IMR-90 (cell line): ENCODE data around the gene NFATC1. TPM values are rescaled to one million over a fixed set of nuclear protein-coding genes. Genes with fewer than 3 reads are reported as not detected.

Experiments
- ATAC-seq: fragments of 200-7000 bp; cut with Tn5 transposase; 2 replicates; pipeline ENCODE4 v1.9.1; 2020; ENCODE audit warnings: low read depth, mild to moderate bottlenecking, moderate library complexity
- BruUV-seq: library from RNA; stranded (reverse); fragments of 400-500 nt; replicated peaks from 2 replicates; lab custom pipeline; 2021; lab: Mats Ljungman, UMichigan
- CTCF ChIA-PET: fragments of 300-600 bp; formaldehyde crosslinking; extraction: SDS; loops from one replicate; lab custom pipeline; 2021; ENCODE audit warnings: antibody characterized with exemption; lab: Yijun Ruan, JAX
- POLR2A ChIA-PET: fragments of 300-600 bp; sonication (Branson Sonifier 250); formaldehyde crosslinking; loops from one replicate; lab custom pipeline; 2022; ENCODE audit warnings: antibody characterized with exemption; ENCODE audit not compliant: unreplicated experiment; lab: Charles Lee
- DNase-seq: peaks from one replicate; pipeline ENCODE4 v3.0.0; 2013
- H2AFZ ChIP-seq: replicated peaks from 2 replicates; pipeline ENCODE3; 2013; ENCODE audit warnings: low read length, mild to moderate bottlenecking; ENCODE audit not compliant: poor library complexity
- H2AK5ac ChIP-seq: 2 replicates; pipeline ENCODE4 v1.6.1; 2013; ENCODE audit warnings: low read depth, low read length, inconsistent platforms
- H2AK9ac ChIP-seq: replicated peaks from 2 replicates; pipeline ENCODE3; 2013; ENCODE audit warnings: mild to moderate bottlenecking, low read depth, low read length, moderate library complexity; ENCODE audit not compliant: poor library complexity
- H2BK120ac ChIP-seq: 2 replicates; pipeline ENCODE4 v1.6.1; 2013; ENCODE audit warnings: low read depth, low read length, inconsistent platforms
- H2BK15ac ChIP-seq: 3 replicates; pipeline ENCODE4 v1.6.1; 2013; ENCODE audit warnings: low read depth, low read length, inconsistent platforms
- H2BK20ac ChIP-seq: 2 replicates; pipeline ENCODE4 v1.6.1; 2013; ENCODE audit warnings: low read depth, mild to moderate bottlenecking, inconsistent platforms, low read length, moderate library complexity
- H2BK5ac ChIP-seq: 2 replicates; pipeline ENCODE4 v1.6.1; 2013; ENCODE audit warnings: mild to moderate bottlenecking, low read depth, low read length, inconsistent platforms; ENCODE audit not compliant: poor library complexity, severe bottlenecking
- H3K14ac ChIP-seq: replicated peaks from 2 replicates; pipeline ENCODE4 v1.6.1; 2013; ENCODE audit warnings: low read depth, low read length, inconsistent platforms
- H3K18ac ChIP-seq: 2 replicates; pipeline ENCODE4 v1.6.1; 2013; ENCODE audit warnings: low read depth, low read length, control low read depth
- H3K23ac ChIP-seq: 2 replicates; pipeline ENCODE4 v1.6.1; 2013; ENCODE audit warnings: low read depth, low read length, inconsistent platforms
- H3K27ac ChIP-seq: 2 replicates; pipeline ENCODE4 v1.5.1; 2013; ENCODE audit warnings: mild to moderate bottlenecking, control low read depth, low read length; ENCODE audit not compliant: insufficient read depth
- H3K27me3 ChIP-seq: 2 replicates; pipeline ENCODE4 v1.6.1; 2013; ENCODE audit warnings: low read length; ENCODE audit not compliant: control insufficient read depth, insufficient read depth
- H3K36me3 ChIP-seq: 2 replicates; pipeline ENCODE4 v1.6.1; 2013; ENCODE audit warnings: low read length, mixed read lengths; ENCODE audit not compliant: control insufficient read depth, insufficient read depth
- H3K4ac ChIP-seq: 2 replicates; pipeline ENCODE4 v1.6.1; 2013; ENCODE audit warnings: low read depth, low read length, inconsistent platforms
- H3K4me1 ChIP-seq: 2 replicates; pipeline ENCODE4 v1.6.1; 2013; ENCODE audit warnings: low read length, mixed read lengths; ENCODE audit not compliant: control insufficient read depth, insufficient read depth
- H3K4me2 ChIP-seq: 2 replicates; pipeline ENCODE4 v1.6.1; 2013; ENCODE audit warnings: low read depth, mild to moderate bottlenecking, control low read depth, low read length, moderate library complexity
- H3K4me3 ChIP-seq: 2 replicates; pipeline ENCODE4 v1.5.1; 2013; ENCODE audit warnings: low read depth, mild to moderate bottlenecking, control low read depth, low read length, moderate library complexity; ENCODE audit not compliant: insufficient read depth
- H3K56ac ChIP-seq: 2 replicates; pipeline ENCODE4 v1.6.1; 2013; ENCODE audit warnings: low read length, inconsistent platforms; ENCODE audit not compliant: insufficient read depth; ENCODE audit errors: extremely low read depth
- H3K79me1 ChIP-seq, 2 experiments: 2 replicates each; pipeline ENCODE4 v1.6.1; 2013; ENCODE audit warnings: low read length in 2 of 2, inconsistent platforms in 1 of 2, low read depth in 1 of 2
- H3K9ac ChIP-seq: 2 replicates; pipeline ENCODE4 v1.6.1; 2013; ENCODE audit warnings: low read depth, low read length, control low read depth
- H3K9me1 ChIP-seq: 2 replicates; pipeline ENCODE4 v1.6.1; 2013; ENCODE audit warnings: low read length, inconsistent platforms; ENCODE audit not compliant: insufficient read depth
- H3K9me3 ChIP-seq: 2 replicates; pipeline ENCODE4 v1.6.1; 2013; ENCODE audit warnings: low read length; ENCODE audit not compliant: control insufficient read depth, insufficient read depth
- H4K20me1 ChIP-seq: 2 replicates; pipeline ENCODE4 v1.6.1; 2013; ENCODE audit warnings: low read length, inconsistent platforms; ENCODE audit not compliant: insufficient read depth
- H4K5ac ChIP-seq: 2 replicates; pipeline ENCODE4 v1.6.1; 2013; ENCODE audit warnings: mild to moderate bottlenecking, low read depth, low read length, control low read depth
- H4K8ac ChIP-seq, 2 experiments: 2 replicates each; pipeline ENCODE4 v1.6.1; 2013; ENCODE audit warnings: low read depth in 2 of 2, low read length in 2 of 2, control low read depth in 1 of 2, inconsistent platforms in 1 of 2
- H4K91ac ChIP-seq: 2 replicates; pipeline ENCODE4 v1.6.1; 2013; ENCODE audit warnings: low read depth, low read length, inconsistent platforms; ENCODE audit not compliant: insufficient read depth
- CEBPB ChIP-seq: IDR thresholded peaks from 2 replicates; pipeline ENCODE4 v1.6.1; 2012; ENCODE audit warnings: low read depth, low read length, improper control_type of control experiment
- CHD1 ChIP-seq: IDR thresholded peaks from 2 replicates; pipeline ENCODE4 v1.6.1; 2012; ENCODE audit warnings: low read depth, low read length, improper control_type of control experiment
- CTCF ChIP-seq: conservative IDR thresholded peaks from 2 replicates; pipeline ENCODE4 v1.5.1; 2012; ENCODE audit warnings: mild to moderate bottlenecking, low read depth, low read length, improper control_type of control experiment
- FOS ChIP-seq: fragments of 150-350 bp; IDR thresholded peaks from 2 replicates; pipeline ENCODE4 v1.6.1; 2016; ENCODE audit warnings: low read depth, low read length
- MAZ ChIP-seq: IDR thresholded peaks from 2 replicates; pipeline ENCODE4 v1.6.1; 2012; ENCODE audit warnings: low read depth, mild to moderate bottlenecking, low read length, improper control_type of control experiment, moderate library complexity, borderline replicate concordance
- MXI1 ChIP-seq: IDR thresholded peaks from 2 replicates; pipeline ENCODE4 v1.6.1; 2012; ENCODE audit warnings: low read depth, mild to moderate bottlenecking, low read length, moderate library complexity, borderline replicate concordance
- RAD21 ChIP-seq: IDR thresholded peaks from 2 replicates; pipeline ENCODE4 v1.6.1; 2012; ENCODE audit warnings: low read length, improper control_type of control experiment
- RCOR1 ChIP-seq: IDR thresholded peaks from 2 replicates; pipeline ENCODE4 v1.6.1; 2012; ENCODE audit warnings: mild to moderate bottlenecking, low read length, improper control_type of control experiment; ENCODE audit not compliant: insufficient replicate concordance
- RFX5 ChIP-seq: IDR thresholded peaks from 2 replicates; pipeline ENCODE4 v1.8.0; 2012; ENCODE audit warnings: low read depth, mild to moderate bottlenecking, low read length, moderate library complexity
- WGBS, 2 experiments: methylation state at CpG; one replicate each; pipeline versions ENCODE4 v1.1.5 to v1.1.7; 2013; ENCODE audit warnings: missing lambda C conversion rate in 2 of 2; ENCODE audit not compliant: insufficient read length in 1 of 2; ENCODE audit errors: extremely low coverage in 2 of 2; 5-methylcytosine and 5-hydroxymethylcytosine counted together
- dilution Hi-C: fragments of 300-500 bp; cut with HindIII; formaldehyde crosslinking; loops from one replicate; pipeline ENCODE4 v1.14.3; 2018; ENCODE audit warnings: low sequenced_read_pairs; ENCODE audit not compliant: unreplicated experiment
- in situ Hi-C: fragments of 300-500 bp; cut with MboI; formaldehyde crosslinking; loops from 3 replicates; pipeline ENCODE4 v1.14.3; 2019; ENCODE audit warnings: low sequenced_read_pairs, inconsistent platforms, mixed read lengths
- intact Hi-C: fragments of 100-400 bp; cut with micrococcal nuclease; formaldehyde crosslinking; loops from 2 replicates; pipeline ENCODE4 v1.10.0; 2022
- polyA plus RNA-seq, 3 experiments: library from polyadenylated mRNA; depleted of rRNA; stranded (reverse); fragments of >200 nt; gene quantifications; 2 replicates each; pipeline ENCODE4 v1.2.3, GENCODE V29; 2012; ENCODE audit warnings: low replicate concordance in 1 of 3
- total RNA-seq: library from RNA; depleted of rRNA; stranded (reverse); fragments of >200 nt; gene quantifications from 2 replicates; pipeline ENCODE4 v1.2.3, GENCODE V29; 2012

NFATC1 gene
- total and polyA plus RNA-seq, 2 of the 4 experiments (the other 2 are of a cell fraction): 0.36 to 1.8 TPM

GRCh38 chr18:79556829-79557585 is 161.3 kb downstream of the NFATC1 start:
- Histone ChIP-seq H2BK5ac (no peak overlapping the region), H2BK15ac (no peak overlapping the region), H2BK120ac (no peak overlapping the region), H3K9ac (no peak overlapping the region), H4K8ac (no peak overlapping the region), H3K18ac (no peak overlapping the region), H3K4me2 (no peak overlapping the region), H3K9me3 (no peaks in the 10 kb centered on the region), H3K23ac (no peak overlapping the region), H3K79me1 (no peaks in the 10 kb centered on the region), H3K14ac (no peak overlapping the region), H4K91ac (no peak overlapping the region), H2AK9ac (no peak overlapping the region), H3K36me3 (no peaks in the 10 kb centered on the region), H4K20me1 (no peaks in the 10 kb centered on the region), H3K4me3 (no peak overlapping the region), H2BK20ac (no peak overlapping the region), H3K56ac (no peak overlapping the region), H3K9me1 (no peaks in the 10 kb centered on the region), H3K4ac (no peak overlapping the region), H3K27me3 (peaks cover 16% of the 10 kb centered on the region; the same call in 1 of the 2 replicates), H2AFZ (no peak overlapping the region), H3K27ac (no peak overlapping the region), H4K5ac (no peak overlapping the region), H2AK5ac (no peak overlapping the region), H3K4me1 (no peaks in the 10 kb centered on the region)
- TF ChIP-seq MXI1 (no peak), MAZ (no peak), RFX5 (no peak), CTCF (no peak), RCOR1 (no peak), CEBPB (no peak), CHD1 (no peak), RAD21 (no peak), FOS (no peak)
- no TSS peak for BruUV-seq
- ChIA-PET CTCF (interaction anchor here (0.6 kb wide), 1 partner anchor 58 kb away, joined by 3 read pairs; no protein-coding TSS in a partner anchor), POLR2A (no interaction called here)
- dilution Hi-C loops: no loop called here
- in situ Hi-C loops: no loop called here
- no peak for ATAC-seq
- 76% methylated on average over 10 of the region's 21 CpGs; no CpG with 5 or more reads in 1 of the 2 experiments for WGBS, 2 experiments
- intact Hi-C loops: no loop called here
- no peak for DNase-seq
